CD4-positive, alpha-beta memory T cell (primary cell): ENCODE results near the gene CNST. TPM values are rescaled to one million over a fixed set of nuclear protein-coding genes. Genes with fewer than 3 reads are reported as not detected.

Source experiments
- CTCF ChIA-PET: fragments of 350-600 bp; sonication (Branson Sonifier 250); formaldehyde crosslinking; loops from one replicate; lab custom pipeline; 2021; ENCODE audit warnings: inconsistent platforms; ENCODE audit not compliant: partially characterized antibody; lab: Charles Lee
- POLR2A ChIA-PET: fragments of 350-600 bp; sonication (Branson Sonifier 250); formaldehyde crosslinking; loops from one replicate; lab custom pipeline; 2021; ENCODE audit not compliant: partially characterized antibody; lab: Charles Lee
- DNase-seq, 5 donors: peaks; one replicate each; pipeline versions ENCODE4 v3.0.0 to v3.0.0-alpha.2; 2020 to 2022; ENCODE audit warnings: mixed read lengths in 1 of 5
- H3K27ac ChIP-seq: one replicate; pipeline ENCODE4 v1.7.0; 2013; ENCODE audit warnings: low read depth, low read length
- H3K27me3 ChIP-seq: 2 replicates; pipeline ENCODE4 v1.7.0; 2013; ENCODE audit warnings: mild to moderate bottlenecking, low read length, moderate library complexity; ENCODE audit not compliant: insufficient read depth
- H3K36me3 ChIP-seq: 2 replicates; pipeline ENCODE4 v1.7.0; 2013; ENCODE audit warnings: mild to moderate bottlenecking, low read length, moderate library complexity; ENCODE audit not compliant: insufficient read depth
- H3K4me1 ChIP-seq: 2 replicates; pipeline ENCODE4 v1.7.0; 2013; ENCODE audit warnings: mild to moderate bottlenecking, low read length, moderate library complexity; ENCODE audit not compliant: insufficient read depth
- H3K4me3 ChIP-seq, 2 donors: one replicate each; pipeline ENCODE4 v1.7.0; 2013; ENCODE audit warnings: low read length in 2 of 2, mild to moderate bottlenecking in 1 of 2
- H3K9me3 ChIP-seq, 2 donors: one replicate each; pipeline ENCODE4 v1.7.0; 2013; ENCODE audit warnings: low read length in 2 of 2, control low read depth in 1 of 2; ENCODE audit not compliant: control insufficient read depth in 1 of 2
- H3K27ac Mint-ChIP-seq, 7 donors: one replicate each; pipeline ENCODE4 v1.8.0; 2020 to 2021; ENCODE audit warnings: mixed read lengths in 7 of 7, mild to moderate bottlenecking in 6 of 7, inconsistent platforms in 3 of 7, moderate library complexity in 3 of 7
- H3K27me3 Mint-ChIP-seq, 2 donors: one replicate each; pipeline ENCODE4 v1.8.0; 2020 to 2021; ENCODE audit warnings: mixed read lengths in 2 of 2
- H3K36me3 Mint-ChIP-seq, 2 donors: one replicate each; pipeline ENCODE4 v1.8.0; 2020 to 2021; ENCODE audit warnings: mixed read lengths in 2 of 2, inconsistent platforms in 1 of 2, mild to moderate bottlenecking in 1 of 2
- H3K4me1 Mint-ChIP-seq, 4 donors: one replicate each; pipeline ENCODE4 v1.8.0; 2020 to 2021; ENCODE audit warnings: mixed read lengths in 4 of 4, mild to moderate bottlenecking in 1 of 4
- H3K4me3 Mint-ChIP-seq, 8 donors: one replicate each; pipeline ENCODE4 v1.8.0; 2020 to 2021; ENCODE audit warnings: mixed read lengths in 8 of 8, mild to moderate bottlenecking in 7 of 8, moderate library complexity in 6 of 8, inconsistent platforms in 3 of 8
- H3K9me3 Mint-ChIP-seq, 8 donors: one replicate each; pipeline ENCODE4 v1.8.0; 2020 to 2021; ENCODE audit warnings: mixed read lengths in 8 of 8, mild to moderate bottlenecking in 5 of 8, inconsistent platforms in 3 of 8, moderate library complexity in 1 of 8
- intact Hi-C: fragments of 100-400 bp; cut with micrococcal nuclease; formaldehyde crosslinking; loops from one replicate; pipeline ENCODE4 v1.15.1; 2023
- polyA plus RNA-seq, 2 donors: library from polyadenylated mRNA; unstranded; fragments of 300-500 nt; fragmentation: Illumina TruSeq; gene quantifications; one replicate each; pipeline ENCODE4 v1.2.3, GENCODE V29; 2021
- total RNA-seq, 2 experiments: library from RNA; stranded (reverse); gene quantifications; one replicate each; pipeline ENCODE4 v1.2.3, GENCODE V29; 2021

The CNST gene
- total and polyA plus RNA-seq, 4 experiments from 2014 or later = 36.2 to 103 (median 78.1) TPM

DNA sequence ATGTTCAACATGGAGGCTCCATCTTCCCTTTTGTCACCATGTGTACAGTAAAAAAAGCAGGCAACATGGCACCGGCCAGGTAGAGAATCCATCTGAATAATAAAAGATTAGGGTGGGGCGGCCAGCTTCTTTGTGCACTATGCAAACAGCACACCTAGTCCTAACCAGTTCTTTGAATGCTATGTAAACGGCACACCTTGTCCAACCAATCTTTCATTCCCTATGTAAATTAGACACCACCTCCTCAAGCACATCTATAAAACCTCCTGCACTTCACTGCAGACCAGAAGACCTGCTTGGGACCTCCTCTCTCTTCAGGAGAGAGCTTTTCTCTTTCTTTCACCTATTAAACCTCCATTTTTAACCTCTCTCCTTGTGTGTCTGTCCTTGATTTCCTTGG is 28.4 kb upstream of the CNST start:
- H3K9me3 ChIP-seq = no peaks in the 10 kb centered on the region
- no peak overlapping the region for H3K4me3 ChIP-seq
- Mint-ChIP-seq H3K4me1 (peaks cover 0 to 1% (median 0%) of the 10 kb centered on the region in 4 donors), H3K4me3 (no peak overlapping the region), H3K27ac (no peak overlapping the region), H3K27me3 (no peaks in the 10 kb centered on the region), H3K36me3 (peaks cover 13 to 22% of the 10 kb centered on the region in 2 donors), H3K9me3 (peaks cover 0 to 4% (median 0%) of the 10 kb centered on the region in 8 donors)
- intact Hi-C loops = no loop called here
- peaks cover 9% of the 10 kb centered on the region for H3K36me3 ChIP-seq
- ChIA-PET CTCF (no interaction called here), POLR2A (no interaction called here)
- DNase-seq = no peak
- H3K4me1 ChIP-seq = no peaks in the 10 kb centered on the region
- no peaks in the 10 kb centered on the region for H3K27me3 ChIP-seq
- H3K27ac ChIP-seq = no peak overlapping the region

- Mint-ChIP-seq H3K27me3 (no peaks in the 10 kb centered on the region), H3K4me3 (no peak overlapping the region), H3K36me3 (peaks cover 30 to 42% of the 10 kb centered on the region in 2 donors), H3K27ac (no peak overlapping the region), H3K4me1 (peaks cover 0 to 1% (median 0%) of the 10 kb centered on the region in 4 donors), H3K9me3 (peaks cover 0 to 2% (median 0%) of the 10 kb centered on the region in 8 donors)
- no peak for DNase-seq
- intact Hi-C loops = no loop called here
- no peak overlapping the region for H3K4me3 ChIP-seq
- peaks cover 18% of the 10 kb centered on the region for H3K36me3 ChIP-seq
- H3K9me3 ChIP-seq = no peaks in the 10 kb centered on the region
- no peaks in the 10 kb centered on the region for H3K27me3 ChIP-seq
- no peaks in the 10 kb centered on the region for H3K4me1 ChIP-seq
- no peak overlapping the region for H3K27ac ChIP-seq
- POLR2A ChIA-PET = no interaction called here
- CTCF ChIA-PET = interaction anchor here (0.7 kb wide), 1 partner anchor 9 kb away, joined by 3 read pairs; no protein-coding TSS in a partner anchor
These were observed 25.3 kb upstream of the CNST start for GRCh38 chr1:246540738-246541491.

- H3K9me3 ChIP-seq = no peaks in the 10 kb centered on the region
- Mint-ChIP-seq H3K27ac (no peak overlapping the region), H3K36me3 (peaks cover 35 to 52% of the 10 kb centered on the region in 2 donors), H3K27me3 (no peaks in the 10 kb centered on the region), H3K9me3 (peaks cover 0 to 2% (median 0%) of the 10 kb centered on the region in 8 donors), H3K4me1 (peaks cover 0 to 1% (median 0%) of the 10 kb centered on the region in 4 donors), H3K4me3 (no peak overlapping the region)
- H3K4me3 ChIP-seq = no peak overlapping the region
- H3K36me3 ChIP-seq = peaks cover 25% of the 10 kb centered on the region
- H3K27me3 ChIP-seq = no peaks in the 10 kb centered on the region
- H3K4me1 ChIP-seq = no peaks in the 10 kb centered on the region
- DNase-seq = no peak
- H3K27ac ChIP-seq = no peak overlapping the region
- ChIA-PET POLR2A (no interaction called here), CTCF (interaction anchor here (0.8 kb wide), 1 partner anchor 145 kb away, joined by 3 read pairs; no protein-coding TSS in a partner anchor)
- intact Hi-C loops = no loop called here
These were observed 22.3 kb upstream of the CNST start for GRCh38 chr1:246544001-246544400.

GRCh38 chr1:246549665-246550064 is 16.6 kb upstream of the CNST start:
- Histone ChIP-seq H3K4me3 (no peak overlapping the region), H3K9me3 (no peaks in the 10 kb centered on the region), H3K27ac (no peak overlapping the region), H3K4me1 (no peaks in the 10 kb centered on the region), H3K27me3 (no peaks in the 10 kb centered on the region), H3K36me3 (peaks cover 38% of the 10 kb centered on the region)
- no peak for DNase-seq
- H3K4me3 Mint-ChIP-seq = no peak overlapping the region
- peaks cover 0 to 4% (median 2%) of the 10 kb centered on the region in 4 donors for H3K4me1 Mint-ChIP-seq
- ChIA-PET POLR2A (no interaction called here), CTCF (no interaction called here)
- H3K9me3 Mint-ChIP-seq = peaks cover 0 to 2% (median 0%) of the 10 kb centered on the region in 8 donors
- intact Hi-C loops = no loop called here
- H3K27ac Mint-ChIP-seq = no peak overlapping the region
- H3K36me3 Mint-ChIP-seq = peaks cover 47 to 67% of the 10 kb centered on the region in 2 donors
- H3K27me3 Mint-ChIP-seq = no peaks in the 10 kb centered on the region

DNA sequence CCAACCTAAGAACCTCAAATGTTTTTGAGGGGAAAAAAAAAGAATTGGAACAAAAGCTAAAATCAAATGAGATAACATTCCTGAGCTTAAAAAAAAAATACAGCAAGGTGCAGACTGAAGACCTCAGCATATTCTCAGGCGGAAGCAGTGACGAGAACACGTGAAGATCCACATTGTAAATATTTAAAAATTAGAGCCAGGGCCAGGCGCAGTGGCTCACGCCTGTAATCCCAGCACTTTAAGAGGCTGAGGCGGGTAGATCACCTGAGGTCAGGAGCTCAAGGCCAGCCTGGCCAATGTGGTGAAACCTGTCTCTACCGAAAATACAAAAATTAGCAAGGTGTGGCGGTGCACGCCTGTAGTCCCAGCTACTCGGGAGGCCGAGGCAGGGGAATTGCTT is 15.9 kb upstream of the CNST start:
- no peaks in the 10 kb centered on the region for H3K27me3 Mint-ChIP-seq
- ChIA-PET CTCF (no interaction called here), POLR2A (no interaction called here)
- no peak for DNase-seq
- H3K27ac Mint-ChIP-seq = peak overlapping the region in 3 of 7 donors; percentile 9 to 80 (median 64)
- Histone ChIP-seq H3K27me3 (no peaks in the 10 kb centered on the region), H3K9me3 (no peaks in the 10 kb centered on the region), H3K27ac (no peak overlapping the region), H3K4me3 (no peak overlapping the region), H3K36me3 (peaks cover 44% of the 10 kb centered on the region), H3K4me1 (no peaks in the 10 kb centered on the region)
- intact Hi-C loops = no loop called here
- H3K36me3 Mint-ChIP-seq = peaks cover 52 to 69% of the 10 kb centered on the region in 2 donors
- H3K4me3 Mint-ChIP-seq = no peak overlapping the region
- peaks cover 0 to 5% (median 2%) of the 10 kb centered on the region in 4 donors for H3K4me1 Mint-ChIP-seq
- no peaks in the 10 kb centered on the region for H3K9me3 Mint-ChIP-seq

GRCh38 chr1:246552110-246552509 is 14.1 kb upstream of the CNST start:
- no peak overlapping the region for H3K4me3 Mint-ChIP-seq
- ChIA-PET CTCF (interaction anchor here (0.9 kb wide), 1 partner anchor 839 kb away, joined by 3 read pairs; no protein-coding TSS in a partner anchor), POLR2A (no interaction called here)
- H3K27me3 Mint-ChIP-seq = no peaks in the 10 kb centered on the region
- Histone ChIP-seq H3K4me3 (no peak overlapping the region), H3K9me3 (no peaks in the 10 kb centered on the region), H3K27me3 (no peaks in the 10 kb centered on the region), H3K36me3 (peaks cover 50% of the 10 kb centered on the region), H3K4me1 (no peaks in the 10 kb centered on the region), H3K27ac (no peak overlapping the region)
- intact Hi-C loops = no loop called here
- no peak for DNase-seq
- H3K4me1 Mint-ChIP-seq = peaks cover 0 to 10% (median 4%) of the 10 kb centered on the region in 4 donors
- H3K27ac Mint-ChIP-seq = no peak overlapping the region
- H3K36me3 Mint-ChIP-seq = peaks cover 56 to 70% of the 10 kb centered on the region in 2 donors
- no peaks in the 10 kb centered on the region for H3K9me3 Mint-ChIP-seq

- no peak for DNase-seq
- Histone ChIP-seq H3K27me3 (no peaks in the 10 kb centered on the region), H3K9me3 (no peaks in the 10 kb centered on the region), H3K4me3 (no peak overlapping the region), H3K27ac (no peak overlapping the region), H3K4me1 (no peaks in the 10 kb centered on the region), H3K36me3 (peaks cover 47% of the 10 kb centered on the region)
- Mint-ChIP-seq H3K27ac (no peak overlapping the region), H3K9me3 (no peaks in the 10 kb centered on the region), H3K27me3 (no peaks in the 10 kb centered on the region), H3K4me3 (no peak overlapping the region), H3K4me1 (peaks cover 0 to 11% (median 7%) of the 10 kb centered on the region in 4 donors), H3K36me3 (peaks cover 57 to 66% of the 10 kb centered on the region in 2 donors)
- intact Hi-C loops = no loop called here
- POLR2A ChIA-PET = no interaction called here
- CTCF ChIA-PET = no interaction called here
These were observed 12.1 kb upstream of the CNST start for GRCh38 chr1:246554201-246554600.
